ENCODE results near the gene RAPGEF1.

Gene RAPGEF1

GRCh38 chr9:131651599-131651998 lies 88.3 kb downstream of the RAPGEF1 start:
- no peak overlapping the region for H3K4me3 ChIP-seq (ENCODE audit: low read depth, low read length)
- no peak for TF ChIP-seq CTCF (IDR thresholded peaks at IDR 0.05; ENCODE audit: borderline replicate concordance, insufficient read depth, low read depth, low read length)

GRCh38 chr9:131651160-131651559 lies 88.7 kb downstream of the RAPGEF1 start:
- TF ChIP-seq CTCF (IDR thresholded peaks at IDR 0.05; ENCODE audit: borderline replicate concordance, insufficient read depth, low read depth, low read length): no peak

GRCh38 chr9:131650254-131650653 lies 89.6 kb downstream of the RAPGEF1 start:
- H3K4me3 ChIP-seq (ENCODE audit: low read depth, low read length): no peak overlapping the region
- TF ChIP-seq CTCF (IDR thresholded peaks at IDR 0.05; ENCODE audit: borderline replicate concordance, insufficient read depth, low read depth, low read length): no peak

More at GRCh38 chr9:131651160-131651559, 88.7 kb downstream of the RAPGEF1 start:
- no peak overlapping the region for H3K4me3 ChIP-seq (ENCODE audit: low read depth, low read length)

- H3K4me3 ChIP-seq (ENCODE audit: low read depth, low read length): no peak overlapping the region
- TF ChIP-seq CTCF (IDR thresholded peaks at IDR 0.05; ENCODE audit: borderline replicate concordance, insufficient read depth, low read depth, low read length): no peak
Observed at GRCh38 chr9:131649646-131650045, 90.2 kb downstream of the RAPGEF1 start.

- no peak for TF ChIP-seq CTCF (IDR thresholded peaks at IDR 0.05; ENCODE audit: borderline replicate concordance, insufficient read depth, low read depth, low read length)
- H3K4me3 ChIP-seq (ENCODE audit: low read depth, low read length): no peak overlapping the region
Observed at GRCh38 chr9:131645078-131645776, 94.6 kb downstream of the RAPGEF1 start.

- no peak for TF ChIP-seq CTCF (IDR thresholded peaks at IDR 0.05; ENCODE audit: borderline replicate concordance, insufficient read depth, low read depth, low read length)
- no peak overlapping the region for H3K4me3 ChIP-seq (ENCODE audit: low read depth, low read length)
Observed at GRCh38 chr9:131642496-131643083, 97.3 kb downstream of the RAPGEF1 start.
